ENCODE measurements around the gene ECEL1.
"Not testable (repeated sequence)": the region's sequence is repeated elsewhere in the genome, so short reads cannot be mapped to it uniquely, and the experiment has no call there.

ECEL1 gene, protein sequence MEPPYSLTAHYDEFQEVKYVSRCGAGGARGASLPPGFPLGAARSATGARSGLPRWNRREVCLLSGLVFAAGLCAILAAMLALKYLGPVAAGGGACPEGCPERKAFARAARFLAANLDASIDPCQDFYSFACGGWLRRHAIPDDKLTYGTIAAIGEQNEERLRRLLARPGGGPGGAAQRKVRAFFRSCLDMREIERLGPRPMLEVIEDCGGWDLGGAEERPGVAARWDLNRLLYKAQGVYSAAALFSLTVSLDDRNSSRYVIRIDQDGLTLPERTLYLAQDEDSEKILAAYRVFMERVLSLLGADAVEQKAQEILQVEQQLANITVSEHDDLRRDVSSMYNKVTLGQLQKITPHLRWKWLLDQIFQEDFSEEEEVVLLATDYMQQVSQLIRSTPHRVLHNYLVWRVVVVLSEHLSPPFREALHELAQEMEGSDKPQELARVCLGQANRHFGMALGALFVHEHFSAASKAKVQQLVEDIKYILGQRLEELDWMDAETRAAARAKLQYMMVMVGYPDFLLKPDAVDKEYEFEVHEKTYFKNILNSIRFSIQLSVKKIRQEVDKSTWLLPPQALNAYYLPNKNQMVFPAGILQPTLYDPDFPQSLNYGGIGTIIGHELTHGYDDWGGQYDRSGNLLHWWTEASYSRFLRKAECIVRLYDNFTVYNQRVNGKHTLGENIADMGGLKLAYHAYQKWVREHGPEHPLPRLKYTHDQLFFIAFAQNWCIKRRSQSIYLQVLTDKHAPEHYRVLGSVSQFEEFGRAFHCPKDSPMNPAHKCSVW

DNA sequence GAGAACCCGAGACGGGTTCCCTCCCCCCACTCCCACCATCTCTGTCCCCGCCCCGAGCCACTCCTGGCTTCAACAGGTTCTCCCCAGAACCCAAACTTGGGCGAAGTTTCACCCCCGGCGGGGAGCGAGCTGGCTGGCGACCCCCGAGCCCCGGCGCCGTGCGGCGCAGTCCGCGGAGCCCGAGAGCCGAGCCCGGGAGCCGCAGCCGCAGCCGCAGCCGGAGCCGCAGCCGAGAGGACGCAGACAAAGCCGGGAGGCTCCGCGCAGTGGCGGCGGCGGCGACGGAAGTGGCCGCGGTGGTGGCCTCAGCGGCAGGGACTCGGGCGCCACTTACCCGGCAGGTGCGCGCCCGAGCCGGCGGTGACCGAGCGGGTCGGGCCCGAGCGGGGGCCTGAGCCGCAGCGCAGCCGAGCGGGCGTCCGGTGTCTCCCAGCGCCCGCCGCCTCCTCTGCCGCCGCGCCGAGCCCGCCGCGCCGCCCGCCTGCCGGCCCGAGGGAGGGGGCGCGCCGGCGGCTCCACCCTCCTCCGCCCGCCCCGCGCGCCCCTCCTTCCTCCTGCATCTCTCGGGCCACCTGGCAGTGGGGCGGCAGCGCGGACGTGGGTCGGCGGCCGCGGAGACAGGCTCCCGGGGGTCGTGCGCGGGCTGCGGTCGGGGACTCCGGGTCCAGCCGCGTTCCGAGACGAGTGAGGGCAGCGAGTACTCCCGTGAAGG is at the start of gene ECEL1:
ECEL1 (minus strand) TSS at position 450 of the 712 bp plus-strand sequence. CDS start 1,181 bp downstream, outside the sequence.
- Histone ChIP-seq H3K9ac (ENCODE audit: insufficient read length, low read depth) (peak within 1 kb of the TSS; percentile 64), H3K27me3 (ENCODE audit: insufficient read depth, insufficient read length) (peaks cover 71% of the 10 kb centered on the region), H3K4me3 (ENCODE audit: insufficient read length, low read depth) (peak within 1 kb of the TSS; percentile 45), H3K36me3 (ENCODE audit: insufficient read depth, insufficient read length, low read length) (no peaks in the 10 kb centered on the region), H3K9me3 (ENCODE audit: insufficient read depth, low read length) (no peaks in the 10 kb centered on the region), H3K4me1 (ENCODE audit: insufficient read depth, insufficient read length) (peaks cover 33% of the 10 kb centered on the region)
- TF ChIP-seq ZNF274 (IDR thresholded peaks at IDR 0.05; ENCODE audit: low read depth, low read length) (no peak), YY1 (IDR thresholded peaks at IDR 0.05; ENCODE audit: insufficient read depth, insufficient read length) (no peak)
- DNase-seq (ENCODE audit: low read depth, low spot score) = no peak

DNA sequence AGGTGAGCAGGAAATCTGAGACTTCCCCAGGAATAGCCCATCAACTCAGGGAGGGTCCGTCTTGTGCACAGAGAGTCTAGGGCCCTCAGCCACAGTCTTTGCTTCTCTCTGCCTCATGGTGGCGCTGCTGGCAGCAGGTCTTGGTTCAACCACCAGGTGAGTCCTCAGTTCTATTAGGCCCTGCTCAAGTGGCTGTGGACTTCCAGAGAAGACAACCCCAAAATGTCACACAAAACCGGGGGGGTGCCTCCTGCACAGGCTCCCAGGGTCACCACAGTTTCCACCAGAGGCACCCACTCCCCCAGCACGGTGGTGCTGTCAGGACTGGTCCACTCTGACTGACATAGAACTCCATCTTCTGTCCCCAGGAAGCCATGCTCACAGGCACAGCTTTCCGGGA is 49.4 kb upstream of the ECEL1 start:
- no peaks in the 10 kb centered on the region for H3K27me3 ChIP-seq (ENCODE audit: insufficient read depth, insufficient read length)
- no peak overlapping the region for H3K4me3 ChIP-seq (ENCODE audit: insufficient read length, low read depth)
- no peak overlapping the region for H3K9ac ChIP-seq (ENCODE audit: insufficient read length, low read depth)
- no peak for DNase-seq (ENCODE audit: low read depth, low spot score)
- TF ChIP-seq ZNF274 (IDR thresholded peaks at IDR 0.05; ENCODE audit: low read depth, low read length) (no peak), YY1 (IDR thresholded peaks at IDR 0.05; ENCODE audit: insufficient read depth, insufficient read length) (no peak), SUZ12 (IDR thresholded peaks at IDR 0.05; ENCODE audit: extremely low read depth, insufficient read depth, insufficient read length) (no peak)
- peaks cover 20% of the 10 kb centered on the region for H3K4me1 ChIP-seq (ENCODE audit: insufficient read depth, insufficient read length)
- no peaks in the 10 kb centered on the region for H3K36me3 ChIP-seq (ENCODE audit: insufficient read depth, insufficient read length, low read length)
- H3K9me3 ChIP-seq (ENCODE audit: insufficient read depth, low read length) = peaks cover 10% of the 10 kb centered on the region; the same call in 1 of the 2 replicates

DNA sequence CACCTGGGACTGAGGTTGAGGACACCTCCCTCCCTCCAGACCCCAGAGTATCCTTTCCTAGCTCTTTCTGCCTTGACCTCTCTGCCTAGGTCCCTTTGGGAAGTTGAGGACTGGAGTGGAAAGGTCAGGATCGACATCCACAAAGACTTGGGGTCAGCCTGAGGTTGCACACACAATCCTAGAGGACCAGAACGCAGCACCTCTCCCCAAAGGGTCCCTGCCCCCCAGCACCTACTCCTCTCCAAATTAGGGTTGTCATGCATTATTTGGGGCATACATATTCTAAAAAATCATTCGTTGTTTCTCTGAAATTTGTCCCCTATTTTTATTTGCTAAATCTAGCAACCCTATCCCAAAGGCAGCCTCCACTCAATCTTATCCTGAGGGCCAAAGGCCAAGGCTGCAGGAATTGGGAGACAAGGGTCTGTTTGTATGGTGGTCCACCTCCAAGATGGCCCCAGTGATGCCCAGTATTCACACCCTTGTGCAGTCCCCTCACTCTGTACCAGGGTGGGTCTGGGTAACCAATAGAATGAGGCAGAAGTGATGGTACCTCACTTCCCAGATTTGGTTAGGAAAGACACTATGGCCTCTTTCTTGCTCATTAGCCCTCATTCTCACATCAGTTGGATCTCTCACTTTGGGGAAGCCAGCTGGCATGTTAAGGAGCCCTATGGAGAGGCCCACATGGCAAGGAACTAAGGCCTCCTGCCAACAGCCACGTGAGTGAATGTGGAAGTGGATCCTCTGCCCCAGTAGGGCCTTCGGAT is 48.3 kb upstream of the ECEL1 start:
- Histone ChIP-seq H3K9ac (ENCODE audit: insufficient read length, low read depth) (no peak overlapping the region), H3K27me3 (ENCODE audit: insufficient read depth, insufficient read length) (no peaks in the 10 kb centered on the region), H3K9me3 (ENCODE audit: insufficient read depth, low read length) (peaks cover 10% of the 10 kb centered on the region; the same call in 1 of the 2 replicates), H3K36me3 (ENCODE audit: insufficient read depth, insufficient read length, low read length) (no peaks in the 10 kb centered on the region), H3K4me1 (ENCODE audit: insufficient read depth, insufficient read length) (peaks cover 20% of the 10 kb centered on the region), H3K4me3 (ENCODE audit: insufficient read length, low read depth) (no peak overlapping the region)
- TF ChIP-seq ZNF274 (IDR thresholded peaks at IDR 0.05; ENCODE audit: low read depth, low read length) (no peak), YY1 (IDR thresholded peaks at IDR 0.05; ENCODE audit: insufficient read depth, insufficient read length) (no peak), SUZ12 (IDR thresholded peaks at IDR 0.05; ENCODE audit: extremely low read depth, insufficient read depth, insufficient read length) (no peak)
- no peak for DNase-seq (ENCODE audit: low read depth, low spot score)

DNA sequence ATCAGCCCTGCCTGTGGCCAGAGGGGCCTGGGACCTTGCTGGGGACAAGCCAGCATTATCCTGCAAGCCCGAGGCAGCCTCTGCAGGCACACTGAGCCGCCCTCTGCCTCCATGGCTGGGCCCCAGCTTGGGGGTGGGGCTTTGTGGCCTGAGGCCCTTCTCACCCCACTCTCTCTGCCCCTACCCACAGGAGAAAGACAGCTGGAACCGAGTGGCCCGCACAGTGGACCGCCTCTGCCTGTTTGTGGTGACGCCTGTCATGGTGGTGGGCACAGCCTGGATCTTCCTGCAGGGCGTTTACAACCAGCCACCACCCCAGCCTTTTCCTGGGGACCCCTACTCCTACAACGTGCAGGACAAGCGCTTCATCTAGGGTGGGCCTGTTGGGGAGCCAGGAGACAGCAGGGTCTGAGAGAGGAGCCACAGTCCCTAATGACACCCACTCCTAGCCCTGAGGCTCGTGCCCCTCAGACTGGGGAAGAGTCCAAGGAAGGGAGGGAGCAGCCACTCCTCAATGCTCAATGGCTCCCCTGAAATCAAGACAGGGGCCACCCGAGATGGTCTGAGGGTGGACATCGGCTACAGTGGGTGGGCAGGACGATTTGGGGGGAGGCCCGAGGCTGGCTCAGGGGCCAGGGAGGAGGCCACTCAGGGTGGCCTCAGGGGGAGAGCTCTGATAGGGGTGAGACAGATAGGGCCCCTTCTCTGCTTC is 47.5 kb upstream of the ECEL1 start:
- Histone ChIP-seq H3K9me3 (ENCODE audit: insufficient read depth, low read length) (peaks cover 10% of the 10 kb centered on the region; the same call in 1 of the 2 replicates), H3K4me3 (ENCODE audit: insufficient read length, low read depth) (no peak overlapping the region), H3K4me1 (ENCODE audit: insufficient read depth, insufficient read length) (peaks cover 17% of the 10 kb centered on the region), H3K36me3 (ENCODE audit: insufficient read depth, insufficient read length, low read length) (no peaks in the 10 kb centered on the region), H3K9ac (ENCODE audit: insufficient read length, low read depth) (peak overlapping the region; percentile 43), H3K27me3 (ENCODE audit: insufficient read depth, insufficient read length) (peaks cover 2% of the 10 kb centered on the region)
- TF ChIP-seq YY1 (IDR thresholded peaks at IDR 0.05; ENCODE audit: insufficient read depth, insufficient read length) (no peak), ZNF274 (IDR thresholded peaks at IDR 0.05; ENCODE audit: low read depth, low read length) (no peak), SUZ12 (IDR thresholded peaks at IDR 0.05; ENCODE audit: extremely low read depth, insufficient read depth, insufficient read length) (no peak)
- no peak for DNase-seq (ENCODE audit: low read depth, low spot score)

DNA sequence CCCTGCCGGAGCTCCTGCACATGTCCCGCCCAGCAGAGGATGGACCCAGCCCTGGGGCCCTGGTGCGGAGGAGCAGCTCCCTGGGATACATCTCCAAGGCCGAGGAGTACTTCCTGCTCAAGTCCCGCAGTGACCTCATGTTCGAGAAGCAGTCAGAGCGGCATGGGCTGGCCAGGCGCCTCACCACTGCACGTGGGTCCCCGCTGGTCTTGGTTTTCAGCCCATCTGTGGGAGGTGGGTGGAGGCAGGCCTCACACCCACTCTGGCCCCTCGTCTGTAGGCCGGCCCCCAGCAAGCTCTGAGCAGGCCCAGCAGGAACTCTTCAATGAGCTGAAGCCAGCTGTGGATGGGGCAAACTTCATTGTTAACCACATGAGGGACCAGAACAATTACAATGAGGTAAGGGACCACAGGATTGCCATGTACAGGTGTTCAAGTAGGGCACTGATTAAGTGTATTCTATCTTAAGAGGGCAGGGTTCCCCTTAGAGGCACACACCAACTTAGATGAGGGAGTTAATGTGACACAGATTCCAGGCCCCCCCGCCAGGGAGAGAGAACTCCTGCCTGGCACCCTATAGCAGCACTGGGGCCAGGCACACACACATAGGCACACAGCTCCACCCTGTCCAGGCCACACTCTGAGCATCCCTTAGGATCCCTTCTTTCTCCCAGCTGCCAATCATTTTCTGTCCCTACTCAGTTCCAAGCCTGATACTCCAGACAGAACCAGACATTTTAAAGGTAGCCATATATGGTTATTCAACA is 46.5 kb upstream of the ECEL1 start:
- no peak for TF ChIP-seq YY1 (IDR thresholded peaks at IDR 0.05; ENCODE audit: insufficient read depth, insufficient read length)
- TF ChIP-seq SUZ12 (IDR thresholded peaks at IDR 0.05; ENCODE audit: extremely low read depth, insufficient read depth, insufficient read length) = no peak
- TF ChIP-seq ZNF274 (IDR thresholded peaks at IDR 0.05; ENCODE audit: low read depth, low read length) = no peak
- Histone ChIP-seq H3K9me3 (ENCODE audit: insufficient read depth, low read length) (peaks cover 10% of the 10 kb centered on the region; the same call in 1 of the 2 replicates), H3K36me3 (ENCODE audit: insufficient read depth, insufficient read length, low read length) (no peaks in the 10 kb centered on the region), H3K27me3 (ENCODE audit: insufficient read depth, insufficient read length) (peaks cover 4% of the 10 kb centered on the region), H3K4me3 (ENCODE audit: insufficient read length, low read depth) (no peak overlapping the region), H3K9ac (ENCODE audit: insufficient read length, low read depth) (no peak overlapping the region), H3K4me1 (ENCODE audit: insufficient read depth, insufficient read length) (peaks cover 10% of the 10 kb centered on the region)
- DNase-seq (ENCODE audit: low read depth, low spot score) = no peak

DNA sequence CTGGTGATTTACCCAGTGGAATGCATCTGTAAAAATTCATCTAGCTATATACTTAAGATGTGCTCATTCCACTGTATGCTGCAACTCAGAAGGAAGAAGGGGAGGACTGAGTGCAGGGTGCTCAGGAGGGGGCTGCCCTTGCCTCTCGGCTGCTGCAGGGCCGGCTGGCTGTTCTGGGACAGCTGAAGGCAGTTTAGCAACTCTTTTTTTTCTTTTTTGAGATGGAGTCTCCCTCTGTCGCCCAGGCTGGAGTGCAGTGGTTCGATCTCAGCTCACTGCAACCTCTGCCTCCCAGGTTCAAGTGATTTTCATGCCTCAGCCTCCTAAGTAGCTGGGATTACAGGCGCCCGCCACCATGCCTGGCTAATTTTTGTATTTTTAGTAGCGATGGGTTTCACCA is 45.2 kb upstream of the ECEL1 start:
- Histone ChIP-seq H3K9me3 (ENCODE audit: insufficient read depth, low read length) (peaks cover 10% of the 10 kb centered on the region; the same call in 1 of the 2 replicates), H3K27me3 (ENCODE audit: insufficient read depth, insufficient read length) (peaks cover 13% of the 10 kb centered on the region), H3K4me1 (ENCODE audit: insufficient read depth, insufficient read length) (peaks cover 14% of the 10 kb centered on the region)
- not testable (repeated sequence) for H3K4me3 ChIP-seq (ENCODE audit: insufficient read length, low read depth); H3K9ac ChIP-seq (ENCODE audit: insufficient read length, low read depth); DNase-seq (ENCODE audit: low read depth, low spot score); H3K36me3 ChIP-seq (ENCODE audit: insufficient read depth, insufficient read length, low read length)

Data from NT2/D1 (cell line).